ENCODE data around the gene FUOM. TPM values are rescaled to one million over a fixed set of nuclear protein-coding genes. Genes with fewer than 3 reads are reported as not detected.

FUOM gene
- total and polyA plus RNA-seq, 2 of the 8 experiments (the other 6 are each of a cell fraction or from before 2014, with no cell fraction given) = 22.0 to 30.4 TPM

- Histone ChIP-seq H3K79me1 (ENCODE audit: low read depth, low read length) (no peaks in the 10 kb centered on the region), H2BK12ac (ENCODE audit: low read depth, low read length) (no peak overlapping the region), H3K36me3 (ENCODE audit: control insufficient read depth in 2 of 4, insufficient read depth in 4 of 4, low read length in 3 of 4) (no peaks in the 10 kb centered on the region), H3K9me3 (ENCODE audit: insufficient read depth in 2 of 2, low read depth in 1 of 2, low read length in 1 of 2) (no peaks in the 10 kb centered on the region), H4K8ac (ENCODE audit: extremely low read depth, insufficient read depth, low read length) (no peak overlapping the region), H2BK5ac (ENCODE audit: low read depth, low read length) (no peak overlapping the region), H3K14ac (ENCODE audit: insufficient read length) (no peak overlapping the region), H2AK5ac (ENCODE audit: low read depth, low read length) (no peak overlapping the region), H3K56ac (replicated peaks; ENCODE audit: insufficient read length, low read depth, low read length) (no peak overlapping the region), H2BK120ac (replicated peaks; ENCODE audit: low read depth, low read length) (no peak overlapping the region), H4K5ac (ENCODE audit: insufficient read length, low read depth, low read length) (no peak overlapping the region), H2BK20ac (ENCODE audit: low read length) (no peak overlapping the region), H3K79me2 (ENCODE audit: control insufficient read depth in 1 of 2, insufficient read depth in 2 of 2, low read length in 2 of 2) (no peaks in the 10 kb centered on the region), H3K18ac (ENCODE audit: extremely low read depth, low read length) (no peak overlapping the region), H3K4me1 (replicated peaks in 1 of 4; ENCODE audit: control insufficient read depth in 3 of 4, insufficient read depth in 4 of 4, low read length in 3 of 4) (no peaks in the 10 kb centered on the region), H4K91ac (replicated peaks; ENCODE audit: insufficient read length, low read length) (no peak overlapping the region), H2BK15ac (ENCODE audit: low read length) (no peak overlapping the region), H3K23ac (ENCODE audit: insufficient read length) (no peak overlapping the region), H3K4me3 (ENCODE audit: extremely low read depth in 1 of 4, insufficient read depth in 2 of 4, low read depth in 3 of 4, low read length in 4 of 4) (no peak overlapping the region), H3K27ac (ENCODE audit: low read depth, low read length) (no peak overlapping the region), H3K9ac (replicated peaks in 1 of 4; ENCODE audit: extremely low read depth in 1 of 4, low read depth in 3 of 4, low read length in 3 of 4) (no peak overlapping the region), H3K23me2 (ENCODE audit: low read depth, low read length) (peaks cover 4% of the 10 kb centered on the region; the same call in 1 of the 2 replicates), H2AFZ (ENCODE audit: low read length) (no peak overlapping the region), H4K20me1 (replicated peaks in 1 of 2; ENCODE audit: control insufficient read depth in 1 of 2, insufficient read depth in 2 of 2, low read length in 2 of 2) (peaks cover 0 to 1% of the 10 kb centered on the region in 2 experiments), H3K4ac (replicated peaks; ENCODE audit: insufficient read length, low read depth, low read length) (no peak overlapping the region), H3K4me2 (ENCODE audit: insufficient read depth in 1 of 2, low read depth in 2 of 2, low read length in 2 of 2) (no peak overlapping the region), H3K27me3 (replicated peaks in 1 of 4; ENCODE audit: control insufficient read depth in 3 of 4, extremely low read depth in 1 of 4, insufficient read depth in 3 of 4, low read length in 3 of 4) (peaks cover 0 to 10% (median 2%) of the 10 kb centered on the region in 4 experiments; a peak in 3 of 7 replicates)
- TF ChIP-seq BACH1 (IDR thresholded peaks at IDR 0.05; ENCODE audit: low read length) (no peak), RNF2 (IDR thresholded peaks at IDR 0.05; ENCODE audit: borderline replicate concordance, low read depth, low read length, missing control alignments, poor library complexity, severe bottlenecking) (no peak), POU5F1 (IDR thresholded peaks at IDR 0.05; ENCODE audit: low read depth, low read length) (no peak), TEAD4 (IDR thresholded peaks at IDR 0.05; ENCODE audit: low read depth, low read length) (no peak), CBX8 (IDR thresholded peaks at IDR 0.05; ENCODE audit: borderline replicate concordance, low read depth, low read length) (no peak), POLR2AphosphoS5 (IDR thresholded peaks at IDR 0.05; ENCODE audit: low read depth, low read length) (no peak), SIRT6 (IDR thresholded peaks at IDR 0.05; ENCODE audit: low read length) (no peak), EGR1 (IDR thresholded peaks at IDR 0.05; ENCODE audit: borderline replicate concordance, low read depth, low read length) (no peak), FOSL1 (IDR thresholded peaks at IDR 0.05; ENCODE audit: insufficient read depth, low read depth, low read length) (no peak), TAF7 (optimal IDR thresholded peaks at IDR 0.05; ENCODE audit: borderline replicate concordance, low read depth, low read length) (no peak), CTCF (IDR thresholded peaks at IDR 0.05; ENCODE audit: control extremely low read depth in 1 of 3, insufficient read depth in 1 of 3, low read depth in 1 of 3, low read length in 3 of 3) (no peak)
- DNase-seq (ENCODE audit: low read depth in 1 of 2, low spot score in 2 of 2) (no peak), FAIRE-seq (no peak)
- POLR2A ChIA-PET (ENCODE audit: partially characterized antibody) = no interaction called here
- 93% methylated on average over 13 of the region's 13 CpGs; no CpG with 5 or more reads in 1 of the 2 experiments for WGBS, 2 experiments (ENCODE audit: extremely low coverage in 1 of 2, insufficient coverage in 1 of 2, insufficient read length in 1 of 2, insufficient replicate concordance in 2 of 2, low coverage in 1 of 2, low lambda C conversion rate in 2 of 2, missing lambda C conversion rate in 1 of 2)
- CTCF ChIA-PET (ENCODE audit: partially characterized antibody) = no interaction called here
These were observed 26.3 kb upstream of the FUOM start for GRCh38 chr10:133384071-133384470.
